DOHH2 (cell line): ENCODE measurements around the gene MMEL1.

Experiments used
- CTCF ChIP-seq: fragments of 200-600 bp; sonication (generic); IDR thresholded peaks from one replicate; pipeline ENCODE4 v1.5.1; 2014; ENCODE audit warnings: antibody characterized with exemption, mild to moderate bottlenecking, low read depth, low read length; ENCODE audit not compliant: poor library complexity, severe bottlenecking
- EZH2phosphoT487 ChIP-seq: fragments of 200-600 bp; sonication (generic); IDR thresholded peaks from 2 replicates; pipeline ENCODE4 v1.6.1; 2017; ENCODE audit warnings: borderline replicate concordance, mild to moderate bottlenecking, antibody characterized with exemption, low read length, moderate library complexity, mixed read lengths

DNA sequence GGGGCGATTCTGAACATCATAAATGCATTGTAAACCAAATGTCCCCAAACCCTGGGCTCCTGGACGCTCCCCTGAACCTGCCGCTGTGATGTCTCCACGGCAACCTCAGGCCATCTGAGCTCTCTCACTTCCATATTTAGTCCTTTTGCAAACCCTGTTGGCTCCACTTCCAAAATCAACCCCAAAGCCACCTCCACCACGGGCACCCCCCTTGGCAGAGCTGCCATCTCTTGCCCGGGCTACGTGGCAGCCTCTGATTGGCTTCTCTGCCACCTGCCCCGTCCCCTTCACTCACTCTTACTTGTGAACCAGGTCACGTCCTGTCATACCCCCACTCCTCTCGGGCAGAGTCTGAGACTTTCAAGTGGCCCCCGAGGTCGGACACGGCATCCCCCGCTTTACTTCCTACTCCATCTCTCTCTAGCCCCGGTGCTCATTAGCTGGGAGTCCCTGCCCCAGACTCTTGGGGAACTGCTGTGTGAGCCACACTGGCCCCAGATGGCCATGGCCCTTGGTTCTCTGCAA, 30.4 kb downstream of the MMEL1 start:
- TF ChIP-seq CTCF (no peak), EZH2phosphoT487 (no peak)
